ENCODE measurements around the gene GNG12.

GRCh38 chr1:67869233-67869632 is 36.0 kb upstream of the GNG12 start:
- TF ChIP-seq FOXA1 (IDR thresholded peaks at IDR 0.05; ENCODE audit: borderline replicate concordance) (no peak), MAFF (IDR thresholded peaks at IDR 0.05; ENCODE audit: low read length) (no peak), E2F5 (CRISPR knock-in tag; IDR thresholded peaks at IDR 0.05) (no peak), ZBTB40 (IDR thresholded peaks at IDR 0.05) (no peak), ZBTB40 (CRISPR knock-in tag; IDR thresholded peaks at IDR 0.05) (no peak), CTCF (IDR thresholded peaks at IDR 0.05 in 2 of 3, conservative IDR thresholded peaks at IDR 0.05 in 1 of 3; ENCODE audit: insufficient read depth in 2 of 3, low read depth in 1 of 3, low read length in 3 of 3) (no peak), E2F3 (CRISPR knock-in tag; IDR thresholded peaks at IDR 0.05) (no peak), SMARCC2 (IDR thresholded peaks at IDR 0.05; ENCODE audit: low read depth) (no peak), EZH2 (IDR thresholded peaks at IDR 0.05; ENCODE audit: borderline replicate concordance, low read depth, low read length) (no peak), ZBTB8A (IDR thresholded peaks at IDR 0.05; ENCODE audit: partially characterized antibody) (no peak), C11orf30 (IDR thresholded peaks at IDR 0.05; ENCODE audit: low read depth) (no peak), ZZZ3 (IDR thresholded peaks at IDR 0.05) (no peak)

Data from K562 (cell line).